Measurements from ENCODE around the gene MOG.
A peak's percentile ranks its signal among the peaks of the same experiment; 100 is the strongest.

MOG gene

GRCh38 chr6:29647927-29648642, 8.8 kb upstream of the MOG start:
- peak; percentile 62 for TF ChIP-seq CTCF (IDR thresholded peaks at IDR 0.05)

- peak; percentile 88 for TF ChIP-seq CTCF (IDR thresholded peaks at IDR 0.05)
Measured at GRCh38 chr6:29649701-29650673, 6.9 kb upstream of the MOG start.

GRCh38 chr6:29651413-29652197, 5.3 kb upstream of the MOG start:
- peak; percentile 65 for TF ChIP-seq CTCF (IDR thresholded peaks at IDR 0.05)

- TF ChIP-seq CTCF (IDR thresholded peaks at IDR 0.05): no peak
Measured at GRCh38 chr6:29652198-29652584, 4.7 kb upstream of the MOG start.

GRCh38 chr6:29653452-29654038, 3.3 kb upstream of the MOG start:
- TF ChIP-seq CTCF (IDR thresholded peaks at IDR 0.05): peak; percentile 68

GRCh38 chr6:29655658-29656057, 1.2 kb upstream of the MOG start:
- no peak for TF ChIP-seq CTCF (IDR thresholded peaks at IDR 0.05)

- no peak for TF ChIP-seq CTCF (IDR thresholded peaks at IDR 0.05)
Measured at GRCh38 chr6:29656157-29656556, 735 bp upstream of the MOG start.

Data from LNCAP (cell line).